Measurements from ENCODE around the gene FAM240B. TPM values are rescaled to one million over a fixed set of nuclear protein-coding genes. Genes with fewer than 3 reads are reported as not detected.

The FAM240B gene
- total and polyA plus RNA-seq, 2 of the 4 experiments (the other 2 are of a cell fraction), result not detected

DNA sequence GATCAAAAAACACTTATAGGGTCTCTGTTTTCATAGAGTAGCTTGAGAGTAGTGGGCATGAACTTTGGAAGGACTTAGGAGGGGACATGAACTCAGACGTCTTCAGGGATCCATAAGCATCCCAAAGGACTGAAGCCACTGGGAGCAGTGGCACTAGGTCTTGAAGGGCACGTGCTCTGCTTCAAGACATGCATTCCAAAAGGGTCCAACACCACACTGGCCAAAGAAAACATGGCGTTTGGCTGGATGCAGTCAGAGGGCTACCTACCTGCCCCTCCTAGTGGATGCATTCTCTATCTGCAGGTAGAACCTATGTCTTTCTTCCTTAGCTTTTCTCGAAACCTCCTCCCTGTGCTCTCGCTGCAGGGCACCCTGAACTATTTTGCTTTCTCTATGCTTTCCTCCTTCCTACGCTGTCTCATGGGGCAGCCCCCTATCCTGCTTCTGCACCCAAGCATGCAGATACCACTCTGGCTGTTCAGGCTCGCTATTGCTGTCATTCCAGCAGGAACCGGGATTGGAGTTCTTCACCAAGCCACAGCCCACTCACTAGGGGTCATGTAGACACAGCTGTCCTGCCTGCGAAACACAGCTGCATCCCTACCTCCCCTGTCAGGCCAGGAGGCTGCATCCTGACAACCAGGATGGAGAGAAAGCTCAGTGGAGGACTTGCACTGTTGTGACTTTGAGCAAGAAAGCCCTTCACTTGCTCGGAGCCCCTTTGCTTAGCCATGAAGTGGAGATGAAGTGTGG lies 11.9 kb downstream of the FAM240B start:
- no peaks in the 10 kb centered on the region for H3K4me1 ChIP-seq (ENCODE audit: control insufficient read depth, insufficient read depth, low read length)
- no TSS peak for BruUV-seq (replicated peaks)
- in situ Hi-C loops (cut with MboI; ENCODE audit: low sequenced_read_pairs), result no loop called here
- no peak overlapping the region for H3K4me3 ChIP-seq (ENCODE audit: insufficient read depth, low read depth, low read length)
- no peak overlapping the region for H2BK15ac ChIP-seq (ENCODE audit: low read depth, low read length)
- H4K8ac ChIP-seq (ENCODE audit: low read depth in 2 of 2, low read length in 2 of 2), result no peak overlapping the region
- no peak overlapping the region for H3K4me2 ChIP-seq (ENCODE audit: low read depth, low read length)
- H3K36me3 ChIP-seq (ENCODE audit: control insufficient read depth, insufficient read depth, low read length), result no peaks in the 10 kb centered on the region
- H4K20me1 ChIP-seq (ENCODE audit: insufficient read depth, low read length), result no peaks in the 10 kb centered on the region; the same call in 1 of the 2 replicates
- no peak overlapping the region for H3K23ac ChIP-seq (ENCODE audit: low read depth, low read length)
- no peaks in the 10 kb centered on the region for H3K27me3 ChIP-seq (ENCODE audit: control insufficient read depth, insufficient read depth, low read length)
- H3K9me1 ChIP-seq (ENCODE audit: insufficient read depth, low read length), result no peaks in the 10 kb centered on the region
- no peak overlapping the region for H2BK120ac ChIP-seq (ENCODE audit: low read depth, low read length)
- no peak for TF ChIP-seq POLR2A (IDR thresholded peaks at IDR 0.05; ENCODE audit: low read depth, low read length)
- TF ChIP-seq USF2 (IDR thresholded peaks at IDR 0.05; ENCODE audit: low read depth, low read length), result no peak
- no peak for TF ChIP-seq FOS (IDR thresholded peaks at IDR 0.05; ENCODE audit: low read depth, low read length)
- TF ChIP-seq RAD21 (IDR thresholded peaks at IDR 0.05; ENCODE audit: low read length), result no peak
- no peak for TF ChIP-seq RCOR1 (IDR thresholded peaks at IDR 0.05; ENCODE audit: insufficient replicate concordance, low read length)
- TF ChIP-seq RFX5 (IDR thresholded peaks at IDR 0.05; ENCODE audit: low read depth, low read length), result no peak
- TF ChIP-seq MAZ (IDR thresholded peaks at IDR 0.05; ENCODE audit: borderline replicate concordance, low read depth, low read length), result no peak
- no peak for TF ChIP-seq CTCF (conservative IDR thresholded peaks at IDR 0.05; ENCODE audit: low read depth, low read length)
- TF ChIP-seq NFE2L2 (IDR thresholded peaks at IDR 0.05; ENCODE audit: low read depth, low read length), result no peak
- no peak for TF ChIP-seq SMC3 (IDR thresholded peaks at IDR 0.05; ENCODE audit: low read depth, low read length)
- TF ChIP-seq CHD1 (IDR thresholded peaks at IDR 0.05; ENCODE audit: low read depth, low read length), result no peak
- no peak for TF ChIP-seq BHLHE40 (IDR thresholded peaks at IDR 0.05; ENCODE audit: low read depth, low read length)
- TF ChIP-seq, protein P1, sequence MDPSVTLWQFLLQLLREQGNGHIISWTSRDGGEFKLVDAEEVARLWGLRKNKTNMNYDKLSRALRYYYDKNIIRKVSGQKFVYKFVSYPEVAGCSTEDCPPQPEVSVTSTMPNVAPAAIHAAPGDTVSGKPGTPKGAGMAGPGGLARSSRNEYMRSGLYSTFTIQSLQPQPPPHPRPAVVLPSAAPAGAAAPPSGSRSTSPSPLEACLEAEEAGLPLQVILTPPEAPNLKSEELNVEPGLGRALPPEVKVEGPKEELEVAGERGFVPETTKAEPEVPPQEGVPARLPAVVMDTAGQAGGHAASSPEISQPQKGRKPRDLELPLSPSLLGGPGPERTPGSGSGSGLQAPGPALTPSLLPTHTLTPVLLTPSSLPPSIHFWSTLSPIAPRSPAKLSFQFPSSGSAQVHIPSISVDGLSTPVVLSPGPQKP (IDR thresholded peaks at IDR 0.05; ENCODE audit: borderline replicate concordance, low read depth, low read length), result no peak
- no peak for TF ChIP-seq MXI1 (IDR thresholded peaks at IDR 0.05; ENCODE audit: borderline replicate concordance, low read depth, low read length)
- no peak for TF ChIP-seq MAFK (IDR thresholded peaks at IDR 0.05; ENCODE audit: low read depth, low read length)
- TF ChIP-seq CEBPB (IDR thresholded peaks at IDR 0.05; ENCODE audit: low read depth, low read length), result no peak
- H3K27ac ChIP-seq (ENCODE audit: insufficient read depth, low read length), result no peak overlapping the region
- H2AK5ac ChIP-seq (ENCODE audit: low read depth, low read length), result no peak overlapping the region
- no peak overlapping the region for H3K18ac ChIP-seq (ENCODE audit: low read depth, low read length)
- H3K14ac ChIP-seq (replicated peaks; ENCODE audit: low read depth, low read length), result no peak overlapping the region
- no peak for ATAC-seq (ENCODE audit: low read depth)
- DNase-seq, result no peak
- peak overlapping the region; percentile 28 for H2AK9ac ChIP-seq (replicated peaks; ENCODE audit: low read depth, low read length, poor library complexity)
- no peak overlapping the region for H3K56ac ChIP-seq (ENCODE audit: extremely low read depth, insufficient read depth, low read length)
- no peak overlapping the region for H2BK20ac ChIP-seq (ENCODE audit: low read depth, low read length)
- no peak overlapping the region for H3K4ac ChIP-seq (ENCODE audit: low read depth, low read length)
- CTCF ChIA-PET, result no interaction called here
- H2BK5ac ChIP-seq (ENCODE audit: low read depth, low read length, poor library complexity, severe bottlenecking), result no peak overlapping the region
- 50% methylated on average over 2 of the region's 10 CpGs; no CpG with 5 or more reads in 1 of the 2 experiments for WGBS, 2 experiments (ENCODE audit: extremely low coverage in 2 of 2, insufficient read length in 1 of 2)
- dilution Hi-C loops (cut with HindIII; ENCODE audit: low sequenced_read_pairs, unreplicated experiment), result no loop called here
- intact Hi-C loops (cut with micrococcal nuclease), result no loop called here
- H2AFZ ChIP-seq (replicated peaks; ENCODE audit: low read length, poor library complexity), result no peak overlapping the region
- no peak overlapping the region for H4K5ac ChIP-seq (ENCODE audit: low read depth, low read length)
- no peaks in the 10 kb centered on the region for H3K79me1 ChIP-seq (ENCODE audit: low read depth in 1 of 2, low read length in 2 of 2)
- POLR2A ChIA-PET (ENCODE audit: unreplicated experiment), result no interaction called here
- no peaks in the 10 kb centered on the region for H3K9me3 ChIP-seq (ENCODE audit: control insufficient read depth, insufficient read depth, low read length)
- no peak overlapping the region for H3K9ac ChIP-seq (ENCODE audit: low read depth, low read length)
- H4K91ac ChIP-seq (ENCODE audit: insufficient read depth, low read depth, low read length), result no peak overlapping the region
